Activated CD8-positive, alpha-beta T cell treated with anti-CD3 and anti-CD28 coated beads for 36 hours (primary cell): Measurements from ENCODE around the gene MT1H. TPM values are rescaled to one million over a fixed set of nuclear protein-coding genes. Genes with fewer than 3 reads are reported as not detected.

Source experiments
- ATAC-seq: fragments of 200-7000 bp; cut with Tn5 transposase; one replicate; pipeline ENCODE4 v1.10.0; 2021; ENCODE audit warnings: mild to moderate bottlenecking, moderate library complexity
- CTCF ChIA-PET: fragments of 350-600 bp; sonication (Branson Sonifier 250); formaldehyde crosslinking; loops from one replicate; lab custom pipeline; 2021; ENCODE audit warnings: antibody characterized with exemption; lab: Charles Lee
- POLR2A ChIA-PET: fragments of 350-600 bp; sonication (Branson Sonifier 250); formaldehyde crosslinking; loops from one replicate; lab custom pipeline; 2021; ENCODE audit warnings: antibody characterized with exemption; lab: Charles Lee
- DNase-seq: peaks from one replicate; pipeline ENCODE4 v3.0.0-alpha.2; 2020
- H3K27ac Mint-ChIP-seq: one replicate; pipeline ENCODE4 v1.8.0; 2021; ENCODE audit warnings: mild to moderate bottlenecking, mixed read lengths
- H3K27me3 Mint-ChIP-seq: one replicate; pipeline ENCODE4 v1.8.0; 2021; ENCODE audit warnings: mixed read lengths
- H3K36me3 Mint-ChIP-seq: one replicate; pipeline ENCODE4 v1.8.0; 2021; ENCODE audit warnings: low read depth, mixed read lengths
- H3K4me1 Mint-ChIP-seq: one replicate; pipeline ENCODE4 v1.8.0; 2021; ENCODE audit warnings: low read depth, mixed read lengths
- H3K4me3 Mint-ChIP-seq: one replicate; pipeline ENCODE4 v1.8.0; 2021; ENCODE audit warnings: mild to moderate bottlenecking, moderate library complexity, mixed read lengths
- H3K9me3 Mint-ChIP-seq: one replicate; pipeline ENCODE4 v1.8.0; 2021; ENCODE audit warnings: mixed read lengths
- CTCF ChIP-seq: fragments of 200-600 bp; IDR thresholded peaks from one replicate; pipeline ENCODE4 v1.8.0; 2022; ENCODE audit warnings: antibody characterized with exemption, mild to moderate bottlenecking
- intact Hi-C: fragments of 100-400 bp; cut with micrococcal nuclease; formaldehyde crosslinking; loops from one replicate; pipeline ENCODE4 v1.10.0; 2022
- total RNA-seq, 2 experiments: library from RNA; stranded (reverse); gene quantifications; one replicate each; pipeline ENCODE4 v1.2.3, GENCODE V29; 2021

Gene MT1H
- total RNA-seq, 2 experiments from 2014 or later, result 2.3 to 2.7 TPM

- H3K4me3 Mint-ChIP-seq, result peak overlapping the region; percentile 86
- ATAC-seq (no peak), DNase-seq (no peak)
- no peaks in the 10 kb centered on the region for H3K27me3 Mint-ChIP-seq
- H3K9me3 Mint-ChIP-seq, result no peaks in the 10 kb centered on the region
- TF ChIP-seq CTCF, result no peak
- ChIA-PET POLR2A (interaction anchor here (0.8 to 1.4 kb wide), 5 partner anchors 8 to 305 kb away, joined by 3 to 4 read pairs (median 4); partner anchors contain the start of gene NLRC5), CTCF (interaction anchor here (1.0 to 2.4 kb wide), 5 partner anchors 14 to 107 kb away, joined by 3 to 17 read pairs (median 5); no protein-coding TSS in a partner anchor)
- H3K36me3 Mint-ChIP-seq, result peaks cover 12% of the 10 kb centered on the region
- no peak overlapping the region for H3K27ac Mint-ChIP-seq
- intact Hi-C loops, result loop anchor here (5.0 kb wide), 1 partner anchor 72 kb away; no protein-coding TSS in a partner anchor
- H3K4me1 Mint-ChIP-seq, result peaks cover 21% of the 10 kb centered on the region
Observed at GRCh38 chr16:56684256-56684925, 14.8 kb downstream of the MT1H start.

GRCh38 chr16:56684926-56685590, 15.4 kb downstream of the MT1H start:
- H3K27me3 Mint-ChIP-seq, result no peaks in the 10 kb centered on the region
- H3K4me3 Mint-ChIP-seq, result no peak overlapping the region
- DNase-seq (no peak), ATAC-seq (no peak)
- H3K36me3 Mint-ChIP-seq, result peaks cover 12% of the 10 kb centered on the region
- ChIA-PET POLR2A (interaction anchor here (0.8 to 1.4 kb wide), 4 partner anchors 9 to 304 kb away, joined by 3 to 4 read pairs (median 4); partner anchors contain the start of gene NLRC5), CTCF (interaction anchor here (1.0 to 2.0 kb wide), 4 partner anchors 13 to 107 kb away, joined by 3 to 7 read pairs (median 4); no protein-coding TSS in a partner anchor)
- no peak overlapping the region for H3K27ac Mint-ChIP-seq
- H3K9me3 Mint-ChIP-seq, result no peaks in the 10 kb centered on the region
- H3K4me1 Mint-ChIP-seq, result peaks cover 21% of the 10 kb centered on the region
- no peak for TF ChIP-seq CTCF
- intact Hi-C loops, result loop anchor here (5.0 kb wide), 1 partner anchor 73 kb away; no protein-coding TSS in a partner anchor

DNA sequence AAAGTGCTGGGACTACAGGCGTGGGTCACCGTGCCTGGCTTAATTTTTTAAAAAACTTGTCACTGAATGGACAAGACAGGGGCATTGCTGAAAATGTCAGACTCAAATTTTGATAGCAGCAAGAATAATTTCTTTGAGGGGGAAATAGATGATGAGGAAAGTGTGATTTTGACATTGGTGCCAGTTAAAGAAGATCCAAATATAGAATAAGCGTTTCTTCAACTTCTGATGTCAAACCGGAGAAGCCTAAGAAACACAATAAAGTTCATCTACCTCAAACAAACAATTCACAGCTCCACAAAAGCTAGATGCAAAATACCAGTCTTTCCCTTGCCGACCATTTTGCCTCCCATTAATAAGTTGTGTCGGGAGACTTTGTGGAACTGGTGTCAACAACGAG, 17.1 kb downstream of the MT1H start:
- ChIA-PET POLR2A (no interaction called here), CTCF (no interaction called here)
- Mint-ChIP-seq H3K27me3 (no peaks in the 10 kb centered on the region), H3K4me1 (peaks cover 15% of the 10 kb centered on the region), H3K9me3 (no peaks in the 10 kb centered on the region), H3K36me3 (peaks cover 12% of the 10 kb centered on the region), H3K27ac (no peak overlapping the region), H3K4me3 (no peak overlapping the region)
- ATAC-seq (no peak), DNase-seq (no peak)
- no peak for TF ChIP-seq CTCF
- intact Hi-C loops, result no loop called here

DNA sequence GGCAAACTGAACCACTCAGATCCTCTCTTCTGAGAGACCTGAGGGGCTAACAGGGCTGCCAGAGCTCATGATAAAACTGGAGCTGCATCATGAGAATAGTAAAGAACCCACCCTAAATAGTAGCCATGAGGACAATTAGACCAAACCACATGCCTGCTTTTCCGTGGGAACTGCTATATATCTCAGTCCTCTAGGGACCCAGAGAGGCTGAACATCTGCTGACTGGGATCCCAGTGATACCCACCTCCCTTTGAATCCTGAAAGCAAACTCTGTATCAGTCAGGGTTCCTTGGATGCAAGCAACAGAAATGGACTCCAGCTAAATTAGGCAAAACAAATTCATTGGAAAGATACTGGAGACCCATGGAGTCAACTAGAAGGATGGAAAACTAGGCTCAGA, 19.1 kb downstream of the MT1H start:
- ChIA-PET CTCF (interaction anchor here (1.2 to 2.9 kb wide), 3 partner anchors 13 to 112 kb away, joined by 4 to 12 read pairs (median 7); no protein-coding TSS in a partner anchor), POLR2A (no interaction called here)
- TF ChIP-seq CTCF, result no peak
- intact Hi-C loops, result no loop called here
- Mint-ChIP-seq H3K9me3 (no peaks in the 10 kb centered on the region), H3K36me3 (peaks cover 9% of the 10 kb centered on the region), H3K27me3 (no peaks in the 10 kb centered on the region), H3K4me3 (no peak overlapping the region), H3K27ac (no peak overlapping the region), H3K4me1 (peaks cover 6% of the 10 kb centered on the region)
- no peak for ATAC-seq
- DNase-seq, result no peak
